CD4-positive, alpha-beta T cell treated with Interleukin-21 for 1 hour (primary cell): Measurements from ENCODE around the gene SHISA6.

Experiments
- DNase-seq: peaks from one replicate; pipeline ENCODE4 v3.0.0-alpha.2; 2020

SHISA6 gene

GRCh38 chr17:11545696-11546095, 304.7 kb downstream of the SHISA6 start:
- DNase-seq = no peak

DNA sequence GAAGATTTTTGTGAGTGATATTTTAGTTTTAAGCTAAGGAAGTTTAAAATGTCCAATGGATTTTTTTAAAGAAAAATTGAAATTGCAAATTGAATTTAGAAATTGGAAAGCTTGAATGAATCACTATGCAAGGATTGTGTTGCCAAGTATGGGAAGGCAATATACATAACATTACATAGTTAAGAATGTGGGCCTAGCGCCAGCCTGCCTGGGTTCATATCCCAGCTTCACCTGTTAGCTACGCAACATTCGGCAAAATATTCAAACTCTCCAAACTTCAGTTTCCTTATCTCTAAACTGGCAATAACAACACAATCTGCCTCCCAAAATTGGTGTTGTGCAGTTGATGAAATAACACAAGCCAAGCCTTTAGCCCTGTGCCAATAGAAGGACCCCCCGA, 306.8 kb downstream of the SHISA6 start:
- DNase-seq = no peak

GRCh38 chr17:11548398-11548797, 307.4 kb downstream of the SHISA6 start:
- no peak for DNase-seq

DNA sequence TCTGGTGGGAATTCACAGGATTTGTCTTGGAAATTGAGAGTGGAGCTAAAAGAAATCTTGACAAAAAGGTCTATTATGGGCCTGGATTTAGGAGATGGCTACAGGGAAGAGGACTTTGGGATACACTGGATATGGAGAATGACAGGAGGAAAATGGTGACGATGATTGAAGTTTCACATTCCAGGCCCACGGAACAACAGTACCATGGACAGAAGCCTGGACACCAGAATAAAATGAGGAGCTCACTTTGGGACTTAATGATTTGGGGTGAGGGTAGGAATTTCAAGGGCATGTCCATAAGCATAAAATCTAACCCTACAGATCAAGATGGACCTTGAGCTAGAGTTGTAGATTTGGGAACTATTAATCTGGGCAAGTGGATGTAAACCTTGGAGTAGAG, 309.4 kb downstream of the SHISA6 start:
- no peak for DNase-seq

DNA sequence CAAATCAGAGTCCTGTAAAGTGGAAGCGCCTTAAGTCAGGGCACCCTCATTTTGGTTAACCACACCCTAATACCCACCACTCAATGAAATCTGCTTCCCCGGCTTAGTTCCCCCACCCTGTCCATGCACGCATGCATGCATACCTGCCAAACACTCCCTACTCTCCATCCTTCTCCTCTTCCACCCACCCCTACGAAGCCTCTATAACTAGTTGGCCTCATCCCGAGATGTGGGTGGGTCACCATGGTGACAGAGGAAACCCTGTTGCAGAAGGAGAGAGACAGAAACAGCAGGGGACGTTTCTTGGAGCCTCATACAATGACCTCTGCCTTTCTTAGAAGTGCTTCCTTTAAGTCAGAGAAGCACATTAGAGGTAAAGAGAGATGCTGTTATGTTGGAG, 310.4 kb downstream of the SHISA6 start:
- DNase-seq = no peak

DNA sequence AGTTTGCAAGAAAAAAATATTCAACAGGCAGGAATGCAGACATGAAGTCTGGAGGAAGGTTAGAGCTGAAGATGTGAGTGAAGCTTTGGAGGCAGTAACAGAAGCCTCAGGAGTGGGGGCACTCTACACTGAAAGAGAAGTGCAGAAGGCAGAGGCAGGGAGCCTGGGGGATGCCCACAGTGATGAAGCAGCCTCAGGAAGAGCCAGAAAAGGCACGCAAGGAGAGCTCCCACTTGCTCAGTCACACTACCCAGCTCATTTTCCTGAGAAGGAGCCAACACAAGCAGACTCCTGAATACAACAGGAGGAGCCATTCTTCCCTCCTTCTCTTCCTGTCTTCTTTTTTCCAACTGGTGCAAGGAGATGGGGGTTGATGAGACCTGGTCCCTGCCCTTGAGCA, 312.1 kb downstream of the SHISA6 start:
- DNase-seq = no peak

GRCh38 chr17:11554042-11554441, 313.0 kb downstream of the SHISA6 start:
- no peak for DNase-seq

DNA sequence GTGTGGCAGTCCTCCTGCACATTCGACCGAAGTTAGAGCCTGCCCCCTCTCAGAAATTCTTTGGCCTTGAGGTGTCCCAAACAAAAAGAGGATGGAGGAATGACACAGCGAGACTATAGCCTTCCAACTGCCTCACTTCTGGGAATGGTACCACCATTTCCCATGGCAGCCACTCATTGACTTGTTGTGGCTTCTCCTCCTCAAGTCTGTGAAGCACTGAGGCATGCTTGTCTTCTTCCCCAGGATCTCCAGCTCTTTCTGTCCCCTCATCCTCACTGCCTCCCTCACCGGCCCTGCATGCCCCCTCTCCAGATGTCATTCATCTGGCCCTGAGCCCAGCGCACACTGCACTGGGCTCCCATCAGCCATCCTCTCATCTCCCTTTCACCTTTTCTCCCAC, 313.5 kb downstream of the SHISA6 start:
- no peak for DNase-seq

GRCh38 chr17:11555530-11555929, 314.5 kb downstream of the SHISA6 start:
- DNase-seq = no peak

- no peak for DNase-seq
Measured at GRCh38 chr17:11557727-11558452, 316.9 kb downstream of the SHISA6 start.

- no peak for DNase-seq
Measured at GRCh38 chr17:11558681-11559234, 317.7 kb downstream of the SHISA6 start.

DNA sequence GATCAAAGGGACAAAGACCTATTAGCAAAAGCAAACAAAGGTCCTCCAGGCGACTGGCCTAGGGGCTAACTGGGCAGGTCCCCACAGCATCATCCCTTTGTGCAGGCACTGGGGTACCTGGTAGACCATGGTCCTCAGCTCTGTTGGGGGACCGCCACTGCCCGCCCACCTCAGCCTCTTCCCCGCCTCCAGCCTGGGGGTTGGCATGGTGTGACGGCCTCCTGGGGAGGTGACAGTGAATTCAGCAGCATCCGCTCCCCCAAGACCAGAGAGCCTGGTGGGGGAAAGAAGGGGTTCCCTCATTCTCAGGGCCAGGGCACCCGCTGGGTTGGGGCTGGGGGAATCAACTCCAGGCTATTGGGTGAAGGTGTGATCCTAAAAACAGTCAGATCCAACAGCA, 318.6 kb downstream of the SHISA6 start:
- DNase-seq = no peak

DNA sequence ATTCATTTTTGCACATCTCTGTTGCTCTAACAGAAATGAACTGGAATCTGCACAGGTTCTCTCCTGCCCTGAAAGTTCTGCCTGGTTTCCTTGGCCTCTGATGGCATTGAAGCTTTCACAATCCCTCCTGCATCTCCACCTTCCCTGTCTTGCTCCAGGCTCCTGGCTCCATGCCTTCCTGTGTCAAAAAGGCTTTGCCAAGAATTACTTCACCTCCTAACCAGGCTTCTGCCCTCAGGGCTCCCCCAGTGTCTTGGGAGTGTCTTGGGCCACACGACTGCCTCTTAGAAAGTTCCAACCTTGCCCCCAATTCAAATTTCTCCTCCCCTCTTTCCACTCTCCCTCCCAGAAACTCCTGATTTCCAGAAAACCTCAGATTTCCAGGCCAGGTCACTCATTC, 320.3 kb downstream of the SHISA6 start:
- DNase-seq = no peak

- no peak for DNase-seq
Measured at GRCh38 chr17:11561702-11562101, 320.7 kb downstream of the SHISA6 start.

GRCh38 chr17:11564589-11565380, 323.8 kb downstream of the SHISA6 start:
- no peak for DNase-seq

DNA sequence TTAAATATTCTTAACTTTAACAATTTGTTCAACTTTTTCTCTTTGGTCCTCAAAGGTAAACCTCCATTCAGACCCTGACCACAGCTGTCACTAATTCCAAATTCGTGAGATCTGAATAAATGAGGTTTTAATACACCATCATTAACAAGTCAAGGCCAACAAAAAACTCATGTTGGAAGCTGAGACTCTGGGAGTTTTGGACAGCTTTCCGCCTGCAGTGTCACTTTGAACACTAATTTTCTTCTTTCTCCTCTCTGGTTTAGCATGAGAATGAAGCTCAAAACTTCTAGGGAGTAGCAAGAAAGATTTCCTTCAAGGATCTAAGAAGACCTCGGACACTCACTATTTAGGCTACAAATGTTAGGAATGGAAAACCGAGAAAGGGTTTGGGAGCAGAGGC, 324.6 kb downstream of the SHISA6 start:
- no peak for DNase-seq

- DNase-seq = no peak
Measured at GRCh38 chr17:11578998-11579397, 338.0 kb downstream of the SHISA6 start.

DNA sequence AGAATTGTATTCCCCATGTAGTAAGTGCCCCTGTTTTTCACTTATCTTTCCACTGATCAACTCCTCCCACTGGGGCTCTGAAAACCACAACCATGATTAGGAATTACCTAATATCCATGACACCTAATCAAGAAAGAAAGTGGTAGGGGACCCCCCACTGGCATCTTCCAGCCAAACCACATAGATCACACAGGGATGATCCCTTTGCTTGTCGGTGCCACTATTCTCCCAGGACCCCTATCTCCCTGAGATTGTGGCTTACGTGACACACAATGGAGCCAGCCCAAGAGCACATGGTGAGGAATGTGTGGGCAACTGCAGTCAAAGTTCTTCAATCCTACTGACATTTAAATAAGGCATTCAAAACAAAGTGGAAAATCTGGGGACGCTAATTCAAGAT, 339.7 kb downstream of the SHISA6 start:
- DNase-seq = no peak

GRCh38 chr17:11582217-11582616, 341.2 kb downstream of the SHISA6 start:
- no peak for DNase-seq

DNA sequence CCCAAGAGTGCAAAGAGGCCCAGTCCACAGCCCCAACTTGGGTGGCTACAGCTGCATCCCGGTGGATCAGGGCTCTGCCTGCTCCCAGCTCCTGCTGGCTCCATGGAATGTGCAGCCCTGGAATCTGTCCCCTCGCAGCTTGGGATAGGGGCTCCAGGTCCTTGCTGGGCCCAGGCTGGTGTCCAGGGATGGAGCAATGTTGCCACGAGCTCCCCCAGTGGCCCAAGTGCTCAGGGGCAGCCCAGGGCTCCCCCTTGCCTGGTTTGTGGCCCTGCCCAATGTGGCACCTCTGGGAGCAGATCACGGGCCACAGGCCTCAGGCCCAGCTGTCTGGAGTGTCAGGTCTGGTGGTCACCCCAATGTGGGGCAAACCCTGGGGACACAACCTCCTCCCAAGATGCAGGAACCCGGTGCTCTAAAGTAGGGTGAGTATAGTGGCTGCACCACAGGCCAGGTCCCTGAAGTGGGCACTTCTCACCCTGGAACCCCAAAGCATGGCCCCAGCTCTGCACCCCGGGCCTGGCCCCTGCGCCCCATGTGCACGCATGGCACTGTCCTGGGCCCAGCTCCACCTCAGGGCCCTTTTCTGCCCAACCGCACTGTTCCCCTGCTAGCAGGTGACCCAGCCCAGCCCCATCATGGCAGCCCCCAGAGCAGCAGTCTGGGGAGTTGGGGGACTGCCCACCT, 342.4 kb downstream of the SHISA6 start:
- DNase-seq = no peak

DNA sequence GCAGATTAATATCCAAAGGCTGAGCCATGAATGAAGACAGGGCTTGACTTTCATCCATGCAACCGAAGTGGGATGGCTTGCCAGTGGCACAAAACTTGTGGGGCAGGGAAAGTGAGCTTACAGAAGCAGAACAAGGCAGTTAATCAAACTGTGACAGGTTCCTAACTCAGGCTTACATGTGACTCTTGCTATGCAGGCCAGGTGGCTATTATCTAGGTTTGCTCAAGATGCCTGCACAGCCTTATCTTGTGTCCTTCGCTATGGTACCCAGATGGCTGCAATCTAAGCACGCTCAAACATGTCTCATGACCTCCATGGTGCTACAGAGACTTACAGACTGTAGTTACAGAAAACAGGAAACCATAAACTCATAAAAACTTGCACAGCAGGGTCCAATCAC, 348.7 kb downstream of the SHISA6 start:
- no peak for DNase-seq

GRCh38 chr17:11598274-11599221, 357.5 kb downstream of the SHISA6 start, which contains the start of gene DNAH9:
TSS of gene DNAH9 (plus strand) at chr17:11598470. CDS start at chr17:11598499, 29 bp downstream.
- peak; percentile 2 for DNase-seq
